Nephron (organoid): Measurements from ENCODE around the gene P2RY4.

Experiments
- H3K27ac Mint-ChIP-seq, 3 experiments: 2 replicates each; pipeline ENCODE4 v1.8.0; 2020; ENCODE audit warnings: mixed read lengths in 3 of 3, mild to moderate bottlenecking in 2 of 3, moderate library complexity in 1 of 3
- H3K27me3 Mint-ChIP-seq: 2 replicates; pipeline ENCODE4 v1.8.0; 2021; ENCODE audit warnings: low read depth, mild to moderate bottlenecking, moderate library complexity, mixed read lengths
- H3K36me3 Mint-ChIP-seq: 2 replicates; pipeline ENCODE4 v1.8.0; 2020; ENCODE audit warnings: low read depth, mixed read lengths
- H3K4me1 Mint-ChIP-seq: 2 replicates; pipeline ENCODE4 v1.8.0; 2020; ENCODE audit warnings: mixed read lengths
- H3K4me3 Mint-ChIP-seq, 3 experiments: 2 replicates each; pipeline ENCODE4 v1.8.0; 2020; ENCODE audit warnings: mild to moderate bottlenecking in 3 of 3, mixed read lengths in 3 of 3, moderate library complexity in 2 of 3
- H3K9me3 Mint-ChIP-seq: 2 replicates; pipeline ENCODE4 v1.8.0; 2020; ENCODE audit warnings: mixed read lengths
- TF ChIP-seq, protein P1 (sequence below), 3 experiments: fragments of 200-600 bp; sonication (generic); IDR thresholded peaks; one replicate each; pipeline ENCODE4 v1.5.0; 2021; ENCODE audit warnings: antibody characterized with exemption in 3 of 3; ENCODE audit not compliant: unreplicated experiment in 3 of 3

P2RY4 gene

DNA sequence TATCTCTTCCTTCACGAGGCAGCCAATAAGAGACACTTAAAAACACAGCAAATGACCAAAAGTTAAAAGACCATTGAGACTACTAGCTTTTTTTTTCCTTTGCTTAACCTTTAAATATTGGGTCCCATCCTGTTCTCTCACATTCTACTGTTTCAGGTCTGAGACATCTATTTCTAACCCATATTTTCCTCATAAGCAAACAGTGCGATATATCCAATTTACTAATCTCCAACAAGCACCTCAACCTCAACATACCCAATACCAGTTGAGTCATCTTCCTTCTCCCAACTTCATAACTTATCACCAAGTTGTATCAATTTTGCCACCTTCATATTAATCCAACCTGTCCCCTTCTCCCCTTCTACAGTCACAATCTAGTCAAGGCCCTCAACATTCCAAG, 18.5 kb downstream of the P2RY4 start:
- Mint-ChIP-seq H3K4me1 (no peaks in the 10 kb centered on the region), H3K27ac (no peak overlapping the region), H3K36me3 (no peaks in the 10 kb centered on the region), H3K4me3 (no peak overlapping the region), H3K9me3 (peaks cover 3% of the 10 kb centered on the region), H3K27me3 (no peaks in the 10 kb centered on the region)
- TF ChIP-seq, protein P1, sequence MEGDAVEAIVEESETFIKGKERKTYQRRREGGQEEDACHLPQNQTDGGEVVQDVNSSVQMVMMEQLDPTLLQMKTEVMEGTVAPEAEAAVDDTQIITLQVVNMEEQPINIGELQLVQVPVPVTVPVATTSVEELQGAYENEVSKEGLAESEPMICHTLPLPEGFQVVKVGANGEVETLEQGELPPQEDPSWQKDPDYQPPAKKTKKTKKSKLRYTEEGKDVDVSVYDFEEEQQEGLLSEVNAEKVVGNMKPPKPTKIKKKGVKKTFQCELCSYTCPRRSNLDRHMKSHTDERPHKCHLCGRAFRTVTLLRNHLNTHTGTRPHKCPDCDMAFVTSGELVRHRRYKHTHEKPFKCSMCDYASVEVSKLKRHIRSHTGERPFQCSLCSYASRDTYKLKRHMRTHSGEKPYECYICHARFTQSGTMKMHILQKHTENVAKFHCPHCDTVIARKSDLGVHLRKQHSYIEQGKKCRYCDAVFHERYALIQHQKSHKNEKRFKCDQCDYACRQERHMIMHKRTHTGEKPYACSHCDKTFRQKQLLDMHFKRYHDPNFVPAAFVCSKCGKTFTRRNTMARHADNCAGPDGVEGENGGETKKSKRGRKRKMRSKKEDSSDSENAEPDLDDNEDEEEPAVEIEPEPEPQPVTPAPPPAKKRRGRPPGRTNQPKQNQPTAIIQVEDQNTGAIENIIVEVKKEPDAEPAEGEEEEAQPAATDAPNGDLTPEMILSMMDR (IDR thresholded peaks at IDR 0.05; ENCODE audit: unreplicated experiment in 3 of 3) = no peak

DNA sequence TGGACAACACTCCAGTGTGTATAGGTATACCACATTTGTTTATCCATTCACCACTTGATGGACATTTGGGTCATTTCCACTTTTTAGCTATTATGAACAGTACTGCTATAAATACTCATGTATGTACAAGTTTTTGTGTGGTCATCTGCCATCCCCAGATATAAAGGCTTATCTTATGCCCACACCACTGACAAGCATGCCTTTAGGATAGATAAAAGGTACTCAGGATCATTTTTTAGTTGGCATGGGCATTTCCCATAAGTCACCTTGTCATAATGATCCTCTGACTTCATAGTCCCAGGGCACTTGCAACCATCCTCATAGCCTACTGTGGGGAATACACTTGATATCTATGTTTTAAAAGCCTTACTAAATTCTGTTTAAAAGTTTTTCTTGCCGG, 19.3 kb downstream of the P2RY4 start:
- H3K36me3 Mint-ChIP-seq = no peaks in the 10 kb centered on the region
- no peak overlapping the region for H3K4me3 Mint-ChIP-seq
- no peaks in the 10 kb centered on the region for H3K27me3 Mint-ChIP-seq
- no peak overlapping the region for H3K27ac Mint-ChIP-seq
- H3K9me3 Mint-ChIP-seq = peaks cover 3% of the 10 kb centered on the region
- H3K4me1 Mint-ChIP-seq = no peaks in the 10 kb centered on the region
- TF ChIP-seq, protein P1 (IDR thresholded peaks at IDR 0.05; ENCODE audit: unreplicated experiment in 3 of 3) = no peak

DNA sequence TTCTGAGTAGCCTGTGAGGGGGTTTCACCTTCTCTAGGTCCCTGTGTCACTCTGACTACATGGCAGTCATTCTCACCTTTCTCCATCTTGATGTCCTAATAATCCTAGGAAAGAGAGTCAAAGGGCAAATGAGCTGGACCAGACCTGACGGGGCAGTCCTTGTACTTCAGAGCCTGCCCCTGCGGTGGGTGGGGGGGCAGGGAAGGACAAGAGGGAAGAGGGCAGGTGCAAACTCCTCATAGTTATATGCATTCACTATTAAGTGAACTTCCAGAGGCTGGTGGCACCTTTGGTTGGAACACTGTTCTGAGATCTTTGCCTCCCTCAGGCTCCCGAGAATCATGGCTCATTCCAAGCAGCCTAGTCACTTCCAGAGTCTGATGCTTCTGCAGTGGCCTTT, 25.6 kb downstream of the P2RY4 start, which contains the start of gene AWAT1:
TSS of gene AWAT1 (plus strand) at position 301 of the 400 bp plus-strand sequence. CDS start at position 342, 41 bp downstream.
- TF ChIP-seq, protein P1 (IDR thresholded peaks at IDR 0.05; ENCODE audit: unreplicated experiment in 3 of 3) = no peak
- Mint-ChIP-seq H3K36me3 (no peaks in the 10 kb centered on the region), H3K27ac (no peak within 1 kb of the TSS), H3K27me3 (no peaks in the 10 kb centered on the region), H3K4me3 (no peak within 1 kb of the TSS), H3K4me1 (no peaks in the 10 kb centered on the region), H3K9me3 (no peaks in the 10 kb centered on the region)

DNA sequence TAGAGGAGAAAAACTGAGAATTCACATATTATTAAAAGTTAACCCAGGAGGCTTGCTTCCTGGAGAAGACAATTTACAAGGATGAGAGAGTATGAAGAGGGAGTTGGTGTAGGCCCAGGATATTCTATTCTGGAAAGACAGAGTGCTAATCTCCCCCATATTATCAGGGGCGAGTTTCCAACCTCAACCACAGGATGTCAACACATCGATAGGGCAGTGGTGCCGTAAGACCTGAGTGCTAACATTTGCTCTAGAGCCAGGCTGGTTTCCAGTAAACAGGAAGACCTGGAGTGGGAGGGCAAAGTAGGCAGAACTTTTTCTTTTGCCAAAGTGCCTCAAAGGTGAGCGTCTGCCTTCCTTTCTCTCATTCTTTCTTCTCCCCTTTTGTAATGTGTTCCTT, 28.3 kb downstream of the P2RY4 start:
- H3K27ac Mint-ChIP-seq = no peak overlapping the region
- H3K27me3 Mint-ChIP-seq = no peaks in the 10 kb centered on the region
- no peaks in the 10 kb centered on the region for H3K4me1 Mint-ChIP-seq
- H3K4me3 Mint-ChIP-seq = no peak overlapping the region
- TF ChIP-seq, protein P1 (IDR thresholded peaks at IDR 0.05; ENCODE audit: unreplicated experiment in 3 of 3) = no peak
- H3K36me3 Mint-ChIP-seq = no peaks in the 10 kb centered on the region
- H3K9me3 Mint-ChIP-seq = peaks cover 6% of the 10 kb centered on the region

- H3K9me3 Mint-ChIP-seq = peaks cover 10% of the 10 kb centered on the region
- H3K4me3 Mint-ChIP-seq = no peak overlapping the region
- H3K27ac Mint-ChIP-seq = no peak overlapping the region
- no peaks in the 10 kb centered on the region for H3K36me3 Mint-ChIP-seq
- no peaks in the 10 kb centered on the region for H3K27me3 Mint-ChIP-seq
- H3K4me1 Mint-ChIP-seq = no peaks in the 10 kb centered on the region
- TF ChIP-seq, protein P1 (IDR thresholded peaks at IDR 0.05; ENCODE audit: unreplicated experiment in 3 of 3) = no peak
Measured at GRCh38 chrX:70226687-70227086, 33.3 kb downstream of the P2RY4 start.

DNA sequence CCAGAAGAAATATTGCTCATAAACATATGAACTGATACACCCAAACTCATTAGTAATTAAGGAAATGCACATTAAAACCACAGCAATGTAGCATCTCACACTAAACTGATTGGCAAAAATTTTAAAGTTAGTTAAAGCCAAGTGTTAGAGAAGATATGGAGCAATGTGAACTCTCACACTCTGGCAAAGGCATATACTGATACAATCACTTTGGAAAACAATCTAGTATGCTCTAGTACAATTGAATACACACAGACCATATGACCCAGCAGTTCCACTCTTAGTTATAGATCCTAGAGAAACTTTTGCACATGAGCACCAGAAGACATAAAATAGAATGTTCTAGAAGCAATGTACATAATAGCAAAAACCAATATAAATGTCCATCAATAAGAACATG, 34.0 kb downstream of the P2RY4 start:
- H3K9me3 Mint-ChIP-seq = peaks cover 10% of the 10 kb centered on the region
- no peaks in the 10 kb centered on the region for H3K27me3 Mint-ChIP-seq
- no peak overlapping the region for H3K27ac Mint-ChIP-seq
- no peaks in the 10 kb centered on the region for H3K36me3 Mint-ChIP-seq
- H3K4me3 Mint-ChIP-seq = no peak overlapping the region
- no peaks in the 10 kb centered on the region for H3K4me1 Mint-ChIP-seq
- TF ChIP-seq, protein P1 (IDR thresholded peaks at IDR 0.05; ENCODE audit: unreplicated experiment in 3 of 3) = no peak
